ENCODE results near the gene RBBP9. TPM values are rescaled to one million over a fixed set of nuclear protein-coding genes. Genes with fewer than 3 reads are reported as not detected.
A peak's percentile ranks its signal among the peaks of the same experiment; 100 is the strongest.
"Not testable (repeated sequence)": the region's sequence is repeated elsewhere in the genome, so short reads cannot be mapped to it uniquely, and the experiment has no call there.

The RBBP9 gene
- total RNA-seq, 1 donor, result 18.5 TPM

- no peaks in the 10 kb centered on the region for H3K27me3 ChIP-seq (ENCODE audit: insufficient read depth, low read length)
- H3K36me3 ChIP-seq (ENCODE audit: insufficient read depth, low read length), result peaks cover 40% of the 10 kb centered on the region
- H3K27ac ChIP-seq (ENCODE audit: low read depth, low read length), result peak overlapping the region; percentile 69
- no peak overlapping the region for H3K4me3 ChIP-seq (ENCODE audit: insufficient read depth, low read length)
- TF ChIP-seq CTCF (IDR thresholded peaks at IDR 0.05; ENCODE audit: extremely low read depth, low read depth, low read length), result no peak
- H3K9me3 ChIP-seq (ENCODE audit: low read depth, low read length), result no peaks in the 10 kb centered on the region
- peaks cover 34% of the 10 kb centered on the region for H3K4me1 ChIP-seq (ENCODE audit: insufficient read depth, low read length)
- no peaks in the 10 kb centered on the region for H4K20me1 ChIP-seq (ENCODE audit: insufficient read depth, low read length)
- no peak overlapping the region for H3K4me2 ChIP-seq (ENCODE audit: insufficient read depth, low read length)
- H3K79me2 ChIP-seq (ENCODE audit: insufficient read depth, low read length), result peaks cover 6% of the 10 kb centered on the region
- peak; percentile 72 for DNase-seq (ENCODE audit: insufficient read length, low spot score, missing footprints)
- H2AFZ ChIP-seq (ENCODE audit: low read length), result no peak overlapping the region
Measured at GRCh38 chr20:18524646-18525045, 27.6 kb upstream of the RBBP9 start.

DNA sequence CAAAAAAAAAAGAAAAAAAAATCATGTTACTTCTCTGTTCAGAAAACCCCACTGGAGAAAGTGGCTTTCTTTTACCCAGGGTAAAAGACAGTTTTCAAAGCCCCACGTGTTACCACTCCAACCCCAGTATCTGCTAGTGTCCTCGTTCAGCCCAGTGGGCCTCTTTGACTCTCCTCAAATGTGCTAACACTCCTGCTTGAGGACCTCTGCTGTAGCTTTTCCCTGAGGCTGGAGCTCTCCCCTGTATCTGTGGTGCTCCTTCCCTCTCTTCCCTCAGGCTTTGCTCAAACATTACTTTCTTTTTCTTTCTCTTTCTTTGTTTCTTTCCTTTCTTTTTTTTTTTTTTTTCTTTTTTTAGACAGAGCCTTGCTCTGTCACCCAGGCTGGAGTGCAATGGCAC, 26.0 kb upstream of the RBBP9 start:
- Histone ChIP-seq H3K4me3 (ENCODE audit: insufficient read depth, low read length) (no peak overlapping the region), H3K4me2 (ENCODE audit: insufficient read depth, low read length) (no peak overlapping the region), H3K9me3 (ENCODE audit: low read depth, low read length) (no peaks in the 10 kb centered on the region), H3K36me3 (ENCODE audit: insufficient read depth, low read length) (peaks cover 24% of the 10 kb centered on the region), H3K27ac (ENCODE audit: low read depth, low read length) (peak overlapping the region; percentile 5), H3K79me2 (ENCODE audit: insufficient read depth, low read length) (peaks cover 2% of the 10 kb centered on the region), H3K27me3 (ENCODE audit: insufficient read depth, low read length) (no peaks in the 10 kb centered on the region), H3K4me1 (ENCODE audit: insufficient read depth, low read length) (peaks cover 30% of the 10 kb centered on the region), H4K20me1 (ENCODE audit: insufficient read depth, low read length) (no peaks in the 10 kb centered on the region), H2AFZ (ENCODE audit: low read length) (no peak overlapping the region)
- DNase-seq (ENCODE audit: insufficient read length, low spot score, missing footprints), result no peak
- TF ChIP-seq CTCF (IDR thresholded peaks at IDR 0.05; ENCODE audit: extremely low read depth, low read depth, low read length), result no peak

DNA sequence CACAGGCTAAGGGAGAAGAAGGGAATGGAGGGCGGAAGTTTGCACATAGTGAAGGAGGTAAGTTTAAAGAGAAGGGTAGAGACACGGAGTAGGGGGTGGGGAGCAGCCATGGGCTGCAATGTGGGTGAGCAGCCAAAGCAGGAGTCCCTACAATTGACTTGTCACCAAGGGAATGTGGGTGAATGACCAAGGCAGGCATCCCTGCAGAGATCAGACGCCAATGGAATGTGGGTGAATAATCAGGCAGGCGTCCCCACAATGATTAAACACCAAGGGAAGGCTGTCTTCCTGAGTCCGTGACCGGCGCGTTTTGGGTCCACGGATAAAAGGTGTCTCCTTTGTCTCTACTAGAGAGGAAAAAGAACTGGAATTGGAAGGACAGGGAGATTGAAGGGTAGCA, 25.0 kb upstream of the RBBP9 start:
- H3K4me3 ChIP-seq (ENCODE audit: insufficient read depth, low read length); H3K79me2 ChIP-seq (ENCODE audit: insufficient read depth, low read length); H3K9me3 ChIP-seq (ENCODE audit: low read depth, low read length); DNase-seq (ENCODE audit: insufficient read length, low spot score, missing footprints); H2AFZ ChIP-seq (ENCODE audit: low read length); H3K27me3 ChIP-seq (ENCODE audit: insufficient read depth, low read length); H4K20me1 ChIP-seq (ENCODE audit: insufficient read depth, low read length): not testable (repeated sequence)
- H3K4me2 ChIP-seq (ENCODE audit: insufficient read depth, low read length), result peak overlapping the region; percentile 32
- peak overlapping the region; percentile 11 for H3K27ac ChIP-seq (ENCODE audit: low read depth, low read length)
- H3K36me3 ChIP-seq (ENCODE audit: insufficient read depth, low read length), result peaks cover 18% of the 10 kb centered on the region
- peaks cover 20% of the 10 kb centered on the region for H3K4me1 ChIP-seq (ENCODE audit: insufficient read depth, low read length)

DNA sequence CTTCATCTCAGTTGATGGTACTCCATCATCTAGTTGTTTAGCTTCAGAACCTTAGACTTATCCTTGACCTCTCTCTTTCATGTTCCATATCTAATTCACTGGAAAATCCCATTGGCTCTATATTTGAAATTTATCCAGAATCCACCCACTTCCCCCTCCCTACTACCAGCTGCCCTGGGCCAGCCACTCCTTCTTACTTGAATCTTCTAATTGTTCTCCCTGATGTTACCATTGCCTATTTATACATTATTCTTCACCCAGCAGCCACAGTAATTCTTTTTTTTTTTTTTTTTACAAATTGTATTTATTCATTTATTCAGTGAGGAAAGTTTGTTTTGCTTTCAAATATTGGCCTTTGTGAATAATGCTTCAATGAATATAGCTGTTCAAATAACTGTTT, 18.9 kb upstream of the RBBP9 start:
- no peak overlapping the region for H2AFZ ChIP-seq (ENCODE audit: low read length)
- DNase-seq (ENCODE audit: insufficient read length, low spot score, missing footprints), result no peak
- no peak for TF ChIP-seq CTCF (IDR thresholded peaks at IDR 0.05; ENCODE audit: extremely low read depth, low read depth, low read length)
- no peaks in the 10 kb centered on the region for H3K4me1 ChIP-seq (ENCODE audit: insufficient read depth, low read length)
- H3K79me2 ChIP-seq (ENCODE audit: insufficient read depth, low read length), result peaks cover 17% of the 10 kb centered on the region
- H4K20me1 ChIP-seq (ENCODE audit: insufficient read depth, low read length), result no peaks in the 10 kb centered on the region
- H3K4me3 ChIP-seq (ENCODE audit: insufficient read depth, low read length), result no peak overlapping the region
- H3K27ac ChIP-seq (ENCODE audit: low read depth, low read length), result no peak overlapping the region
- H3K27me3 ChIP-seq (ENCODE audit: insufficient read depth, low read length), result no peaks in the 10 kb centered on the region
- peaks cover 34% of the 10 kb centered on the region for H3K36me3 ChIP-seq (ENCODE audit: insufficient read depth, low read length)
- H3K9me3 ChIP-seq (ENCODE audit: low read depth, low read length), result no peaks in the 10 kb centered on the region
- H3K4me2 ChIP-seq (ENCODE audit: insufficient read depth, low read length), result no peak overlapping the region

Data from osteoblast (primary cell).